Measurements from ENCODE around the gene PANK1. TPM values are rescaled to one million over a fixed set of nuclear protein-coding genes. Genes with fewer than 3 reads are reported as not detected.

PANK1 gene
- total RNA-seq, 3 donors from 2014 or later = 23.2 to 67.4 (median 24.1) TPM

DNA sequence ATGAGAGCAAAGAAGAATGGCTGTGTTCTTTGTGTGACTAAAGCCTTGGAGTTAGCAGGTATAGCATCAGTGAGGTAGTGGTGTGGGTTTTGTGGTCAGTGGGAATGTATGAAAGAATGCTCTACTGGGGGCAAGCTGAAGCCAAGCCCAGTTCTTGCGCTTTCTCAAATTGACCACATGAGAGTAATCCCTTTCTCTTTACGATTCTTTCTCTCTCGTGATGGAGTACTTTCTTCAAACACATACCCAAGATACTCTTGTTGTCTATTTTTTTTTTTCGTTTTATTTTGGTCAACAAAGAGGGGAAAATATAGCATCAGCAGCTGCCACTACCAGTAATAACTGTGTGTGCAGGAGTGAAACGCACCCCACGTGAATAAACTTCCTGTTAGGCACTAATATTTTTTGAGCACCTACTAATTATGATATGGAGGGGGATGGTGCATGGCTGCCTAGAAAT, 8.4 kb upstream of the PANK1 start:
- Histone ChIP-seq H3K4me1 (ENCODE audit: low read depth) (no peaks in the 10 kb centered on the region), H3K9me3 (peaks cover 8% of the 10 kb centered on the region), H3K4me3 (no peak overlapping the region), H3K36me3 (ENCODE audit: low read depth) (no peaks in the 10 kb centered on the region)
- no peak for DNase-seq
- no peak for ATAC-seq
- TF ChIP-seq, protein P1, sequence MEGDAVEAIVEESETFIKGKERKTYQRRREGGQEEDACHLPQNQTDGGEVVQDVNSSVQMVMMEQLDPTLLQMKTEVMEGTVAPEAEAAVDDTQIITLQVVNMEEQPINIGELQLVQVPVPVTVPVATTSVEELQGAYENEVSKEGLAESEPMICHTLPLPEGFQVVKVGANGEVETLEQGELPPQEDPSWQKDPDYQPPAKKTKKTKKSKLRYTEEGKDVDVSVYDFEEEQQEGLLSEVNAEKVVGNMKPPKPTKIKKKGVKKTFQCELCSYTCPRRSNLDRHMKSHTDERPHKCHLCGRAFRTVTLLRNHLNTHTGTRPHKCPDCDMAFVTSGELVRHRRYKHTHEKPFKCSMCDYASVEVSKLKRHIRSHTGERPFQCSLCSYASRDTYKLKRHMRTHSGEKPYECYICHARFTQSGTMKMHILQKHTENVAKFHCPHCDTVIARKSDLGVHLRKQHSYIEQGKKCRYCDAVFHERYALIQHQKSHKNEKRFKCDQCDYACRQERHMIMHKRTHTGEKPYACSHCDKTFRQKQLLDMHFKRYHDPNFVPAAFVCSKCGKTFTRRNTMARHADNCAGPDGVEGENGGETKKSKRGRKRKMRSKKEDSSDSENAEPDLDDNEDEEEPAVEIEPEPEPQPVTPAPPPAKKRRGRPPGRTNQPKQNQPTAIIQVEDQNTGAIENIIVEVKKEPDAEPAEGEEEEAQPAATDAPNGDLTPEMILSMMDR (IDR thresholded peaks at IDR 0.05) = no peak
- intact Hi-C loops (cut with DNase I, micrococcal nuclease) = no loop called here

- DNase-seq = no peak
- no peaks in the 10 kb centered on the region for H3K36me3 ChIP-seq (ENCODE audit: low read depth)
- H3K4me1 ChIP-seq (ENCODE audit: low read depth) = no peaks in the 10 kb centered on the region
- no peak for ATAC-seq
- no peak overlapping the region for H3K4me3 ChIP-seq
- peaks cover 8% of the 10 kb centered on the region for H3K9me3 ChIP-seq
- intact Hi-C loops (cut with DNase I, micrococcal nuclease) = no loop called here
- TF ChIP-seq, protein P1 (IDR thresholded peaks at IDR 0.05) = no peak
Observed at GRCh38 chr10:89652806-89653370, 7.8 kb upstream of the PANK1 start.

GRCh38 chr10:89651916-89652573, 7.0 kb upstream of the PANK1 start:
- TF ChIP-seq, protein P1 (IDR thresholded peaks at IDR 0.05) = no peak
- no peaks in the 10 kb centered on the region for H3K36me3 ChIP-seq (ENCODE audit: low read depth)
- peaks cover 8% of the 10 kb centered on the region for H3K9me3 ChIP-seq
- H3K4me3 ChIP-seq = no peak overlapping the region
- DNase-seq = no peak
- intact Hi-C loops (cut with DNase I, micrococcal nuclease) = no loop called here
- H3K4me1 ChIP-seq (ENCODE audit: low read depth) = peaks cover 4% of the 10 kb centered on the region
- ATAC-seq = no peak

DNA sequence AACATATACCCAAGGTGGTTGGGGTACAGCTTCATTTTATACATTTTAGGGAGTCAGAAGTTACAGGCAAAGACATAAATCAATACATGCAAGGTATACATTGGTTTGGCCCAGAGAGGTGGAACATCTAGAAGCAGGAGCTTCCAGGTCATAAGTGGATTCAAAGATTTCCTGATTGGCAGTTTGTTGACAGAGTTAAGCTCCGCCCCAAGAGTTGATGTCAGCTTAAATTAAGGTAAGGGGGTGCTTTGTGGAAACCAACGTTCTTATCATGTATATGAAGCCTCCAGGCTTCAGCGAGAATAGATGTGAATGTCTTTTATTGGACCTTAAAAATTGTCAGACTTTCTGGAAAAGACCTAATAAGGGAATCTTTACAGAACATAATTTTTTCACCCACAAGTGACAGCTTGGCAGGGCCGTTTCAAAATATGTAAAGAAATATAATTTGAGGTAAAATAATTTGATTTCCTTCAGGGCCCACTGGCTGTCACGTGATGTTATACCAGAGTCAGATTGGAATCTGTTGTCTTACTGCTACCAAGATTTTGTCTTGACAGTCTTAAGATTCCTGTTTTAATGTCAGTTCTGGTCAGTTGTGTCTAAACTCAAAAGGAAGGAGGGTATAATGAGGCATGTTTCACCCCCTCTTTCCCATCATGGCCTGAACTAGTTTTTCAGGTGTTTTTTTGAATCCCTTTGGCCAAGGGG, 6.3 kb upstream of the PANK1 start:
- Histone ChIP-seq H3K9me3 (peaks cover 7% of the 10 kb centered on the region), H3K36me3 (ENCODE audit: low read depth) (no peaks in the 10 kb centered on the region), H3K4me3 (no peak overlapping the region), H3K4me1 (ENCODE audit: low read depth) (peaks cover 10% of the 10 kb centered on the region)
- TF ChIP-seq, protein P1 (IDR thresholded peaks at IDR 0.05) = no peak
- ATAC-seq (no peak), DNase-seq (no peak)
- intact Hi-C loops (cut with DNase I, micrococcal nuclease) = no loop called here

- Histone ChIP-seq H3K9me3 (no peaks in the 10 kb centered on the region), H3K36me3 (ENCODE audit: low read depth) (no peaks in the 10 kb centered on the region), H3K4me3 (no peak overlapping the region), H3K4me1 (ENCODE audit: low read depth) (peaks cover 17% of the 10 kb centered on the region)
- DNase-seq (no peak), ATAC-seq (no peak)
- TF ChIP-seq, protein P1 (IDR thresholded peaks at IDR 0.05) = no peak
- intact Hi-C loops (cut with DNase I, micrococcal nuclease) = no loop called here
Observed at GRCh38 chr10:89649051-89649450, 4.0 kb upstream of the PANK1 start.
